KOPT-K1 (cell line): ENCODE results near the gene STAC3.

Experiments
- H3K27ac ChIP-seq: fragments of 200-600 bp; sonication (generic); 2 replicates; pipeline ENCODE4 v1.5.1; 2016; ENCODE audit warnings: antibody characterized with exemption, mild to moderate bottlenecking, low read depth, low read length; ENCODE audit not compliant: poor library complexity, severe bottlenecking
- H3K36me3 ChIP-seq: fragments of 200-600 bp; sonication (generic); 2 replicates; pipeline ENCODE4 v1.5.1; 2017; ENCODE audit warnings: antibody characterized with exemption, mild to moderate bottlenecking, low read length, moderate library complexity; ENCODE audit not compliant: insufficient read depth
- H3K9me3 ChIP-seq: fragments of 200-600 bp; sonication (generic); 2 replicates; pipeline ENCODE4 v1.5.1; 2017; ENCODE audit warnings: antibody characterized with exemption, low read length, mild to moderate bottlenecking; ENCODE audit not compliant: insufficient read depth, poor library complexity, severe bottlenecking

STAC3 gene

DNA sequence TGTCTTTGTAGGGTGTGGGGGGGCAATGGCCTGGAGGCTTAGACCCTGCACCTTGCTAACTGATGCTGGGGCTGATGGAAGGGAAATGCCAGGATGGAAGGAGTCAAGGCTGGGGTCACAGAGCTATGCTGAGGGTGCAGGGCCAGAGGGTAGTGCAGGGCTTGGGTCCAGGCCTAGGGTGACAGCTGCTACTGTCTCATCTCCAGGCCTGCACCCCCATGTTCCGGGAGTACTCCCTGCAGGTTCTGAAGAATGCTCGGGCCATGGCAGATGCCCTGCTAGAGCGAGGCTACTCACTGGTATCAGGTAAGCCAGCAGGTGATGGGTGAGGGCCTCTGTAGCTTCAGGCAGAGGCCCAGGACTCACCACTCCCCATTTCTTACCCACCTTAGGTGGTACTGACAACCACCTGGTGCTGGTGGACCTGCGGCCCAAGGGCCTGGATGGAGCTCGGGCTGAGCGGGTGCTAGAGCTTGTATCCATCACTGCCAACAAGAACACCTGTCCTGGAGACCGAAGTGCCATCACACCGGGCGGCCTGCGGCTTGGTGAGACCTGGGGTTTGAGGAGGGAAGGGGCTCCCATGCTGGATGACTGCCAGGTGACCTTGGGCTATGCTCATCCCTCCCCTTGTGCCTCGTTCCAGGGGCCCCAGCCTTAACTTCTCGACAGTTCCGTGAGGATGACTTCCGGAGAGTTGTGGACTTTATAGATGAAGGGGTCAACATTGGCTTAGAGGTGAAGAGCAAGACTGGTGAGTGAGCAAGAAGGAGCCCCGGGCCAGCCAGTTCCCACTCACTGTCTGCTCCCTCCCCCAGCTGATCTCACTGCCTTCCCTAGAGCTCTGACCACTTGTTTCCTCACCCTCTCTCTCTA is 17.4 kb downstream of the STAC3 start:
- Histone ChIP-seq H3K36me3 (peaks cover 41% of the 10 kb centered on the region), H3K9me3 (no peaks in the 10 kb centered on the region), H3K27ac (no peak overlapping the region)

DNA sequence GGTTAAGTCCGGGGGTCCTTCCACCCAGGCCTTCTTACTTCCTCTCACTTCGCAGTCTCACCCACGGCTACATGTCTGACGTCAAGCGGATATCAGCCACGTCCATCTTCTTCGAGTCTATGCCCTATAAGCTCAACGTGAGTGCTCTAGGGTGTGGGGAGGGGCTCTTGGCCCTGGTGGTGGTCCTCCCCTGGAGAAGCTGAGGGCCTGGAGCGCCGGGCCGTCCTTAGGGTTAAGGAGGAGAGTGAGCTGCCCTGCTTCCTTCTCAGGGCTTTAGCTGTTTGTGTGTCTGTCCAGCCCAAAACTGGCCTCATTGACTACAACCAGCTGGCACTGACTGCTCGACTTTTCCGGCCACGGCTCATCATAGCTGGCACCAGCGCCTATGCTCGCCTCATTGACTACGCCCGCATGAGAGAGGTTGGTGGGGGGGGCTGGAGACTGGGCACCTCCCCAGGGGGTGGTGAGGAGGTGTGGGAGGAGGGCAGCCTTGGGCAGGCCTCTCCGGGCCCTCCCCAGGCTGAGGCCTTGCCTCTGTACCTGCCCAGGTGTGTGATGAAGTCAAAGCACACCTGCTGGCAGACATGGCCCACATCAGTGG is 18.7 kb downstream of the STAC3 start:
- no peaks in the 10 kb centered on the region for H3K9me3 ChIP-seq
- H3K36me3 ChIP-seq, result peaks cover 41% of the 10 kb centered on the region

DNA sequence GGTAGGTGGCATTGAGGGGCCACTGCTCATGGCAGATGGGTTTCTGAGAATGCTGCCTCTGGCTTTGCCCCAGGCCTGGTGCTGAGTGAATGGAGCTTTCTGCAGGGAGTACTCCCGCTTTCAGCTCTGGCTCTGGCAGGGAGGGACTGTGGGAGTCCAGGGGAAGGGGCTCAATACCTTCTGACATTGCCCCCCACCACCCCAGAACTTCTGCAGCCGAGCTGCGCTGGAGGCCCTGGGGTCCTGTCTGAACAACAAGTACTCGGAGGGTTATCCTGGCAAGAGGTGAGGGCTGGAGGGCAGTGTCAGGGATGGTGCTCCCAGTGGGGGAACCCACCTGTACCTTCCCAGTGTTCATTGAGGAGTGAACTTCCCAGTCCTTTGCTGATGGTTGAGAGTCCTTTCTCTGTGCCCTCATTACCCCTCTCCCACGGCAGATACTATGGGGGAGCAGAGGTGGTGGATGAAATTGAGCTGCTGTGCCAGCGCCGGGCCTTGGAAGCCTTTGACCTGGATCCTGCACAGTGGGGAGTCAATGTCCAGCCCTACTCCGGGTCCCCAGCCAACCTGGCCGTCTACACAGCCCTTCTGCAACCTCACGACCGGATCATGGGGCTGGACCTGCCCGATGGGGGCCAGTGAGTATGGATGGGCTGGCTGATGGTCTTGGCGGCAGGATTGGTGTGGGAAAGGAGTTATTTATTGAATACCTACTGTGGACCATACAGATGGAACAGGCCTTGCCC is 19.5 kb downstream of the STAC3 start:
- no peak overlapping the region for H3K27ac ChIP-seq
- peaks cover 41% of the 10 kb centered on the region for H3K36me3 ChIP-seq
- H3K9me3 ChIP-seq, result no peaks in the 10 kb centered on the region

More for the DNA sequence above, 18.7 kb downstream of the STAC3 start:
- H3K27ac ChIP-seq, result no peak overlapping the region

DNA sequence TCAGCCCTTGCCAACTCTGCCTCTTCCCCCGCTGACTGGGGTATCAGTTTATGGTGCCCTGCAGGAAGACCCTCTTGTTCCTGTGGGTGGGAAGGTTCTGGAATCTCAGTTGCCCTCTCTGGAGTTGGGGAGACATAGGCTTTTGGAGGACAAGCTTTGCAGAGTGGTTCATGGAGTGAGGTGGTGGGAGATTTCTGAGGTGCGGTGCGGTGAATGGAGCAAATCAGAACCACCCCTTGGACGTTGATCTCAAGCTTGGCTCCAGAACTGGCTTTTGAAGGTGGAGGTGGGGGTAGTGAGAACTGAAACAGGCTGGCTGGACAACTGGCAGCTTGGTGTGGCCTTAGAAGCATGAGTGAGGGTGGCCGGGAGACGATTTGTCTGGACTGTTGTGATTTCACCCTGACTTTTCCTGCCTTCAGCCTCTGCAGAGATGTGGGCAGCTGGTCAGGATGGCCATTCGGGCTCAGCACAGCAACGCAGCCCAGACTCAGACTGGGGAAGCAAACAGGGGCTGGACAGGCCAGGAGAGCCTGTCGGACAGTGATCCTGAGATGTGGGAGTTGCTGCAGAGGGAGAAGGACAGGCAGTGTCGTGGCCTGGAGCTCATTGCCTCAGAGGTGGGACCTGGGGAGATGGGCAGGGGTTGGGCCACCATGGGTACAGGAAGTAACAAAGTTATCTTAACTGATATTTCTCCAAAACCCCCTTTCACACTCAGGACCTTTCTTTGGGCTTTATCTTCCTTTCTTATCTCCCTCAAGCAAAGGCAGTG is 20.4 kb downstream of the STAC3 start:
- Histone ChIP-seq H3K36me3 (peaks cover 41% of the 10 kb centered on the region), H3K9me3 (no peaks in the 10 kb centered on the region), H3K27ac (peak overlapping the region; percentile 78)

DNA sequence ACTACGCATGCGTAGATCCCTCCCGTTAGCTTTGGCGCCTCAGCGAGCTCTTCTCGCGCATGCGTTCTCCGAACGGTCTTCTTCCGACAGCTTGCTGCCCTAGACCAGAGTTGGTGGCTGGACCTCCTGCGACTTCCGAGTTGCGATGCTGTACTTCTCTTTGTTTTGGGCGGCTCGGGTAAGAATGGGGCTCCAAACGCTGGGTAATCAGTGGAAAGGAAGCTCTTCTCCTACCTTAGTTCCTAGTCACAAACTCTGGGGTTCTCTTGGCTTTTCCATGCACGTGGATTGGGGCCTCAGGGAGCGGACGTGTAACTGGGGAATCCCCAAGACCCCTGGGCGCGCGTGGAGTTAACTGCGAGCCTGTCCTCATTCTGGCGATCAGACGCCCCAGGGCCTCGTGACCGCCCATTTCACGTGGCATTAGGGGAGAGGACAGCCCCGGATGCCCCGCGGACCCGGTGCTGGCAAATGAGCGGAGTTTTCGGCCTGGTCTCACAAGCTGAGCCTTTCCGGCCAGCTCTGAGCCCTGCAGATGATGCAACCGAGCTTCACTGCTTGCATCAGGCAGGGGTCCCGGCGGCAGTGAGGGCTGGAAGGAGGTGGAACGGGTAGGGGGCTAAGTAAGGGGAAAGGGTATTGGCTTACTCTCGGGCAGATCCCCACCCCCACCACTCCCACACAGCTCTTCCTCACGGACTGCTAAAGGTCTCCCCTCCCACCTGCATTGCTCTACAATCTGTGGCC is 21.2 kb downstream of the STAC3 start, which contains the start of gene SHMT2:
Gene SHMT2, plus strand, starts transcription at position 78 of the 747 bp plus-strand sequence. Its CDS starts 68 bp downstream, at position 146.
- Histone ChIP-seq H3K27ac (peak within 1 kb of the TSS; percentile 78), H3K36me3 (peaks cover 40% of the 10 kb centered on the region), H3K9me3 (no peaks in the 10 kb centered on the region)

DNA sequence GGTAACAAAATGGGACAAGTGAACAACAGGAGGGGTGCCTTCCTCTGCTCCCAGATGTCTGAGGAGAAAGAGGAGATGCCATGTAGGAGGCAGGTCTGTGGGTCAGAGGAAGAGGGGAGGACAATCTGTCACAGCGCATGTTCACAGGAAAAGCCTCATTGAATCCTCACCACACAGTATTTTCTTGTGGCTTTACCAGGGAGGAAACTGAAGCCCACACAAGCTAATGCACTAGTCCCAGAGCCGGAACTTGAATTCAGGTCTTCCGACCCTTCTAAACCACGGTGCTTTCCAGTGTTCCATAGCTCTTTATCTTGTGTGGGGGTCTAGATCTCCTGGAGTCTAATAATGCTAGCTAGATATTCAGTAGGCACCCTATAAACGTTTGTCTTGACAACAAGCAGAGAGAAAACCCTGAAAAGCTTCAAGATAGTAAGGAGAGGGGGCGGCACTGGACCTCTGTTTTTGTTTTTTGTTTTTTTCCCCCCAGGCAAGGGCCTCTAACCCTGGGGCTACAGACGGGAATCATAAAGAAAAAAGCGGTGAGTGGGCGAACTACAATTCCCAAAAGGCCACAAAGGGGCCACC is 21.8 kb downstream of the STAC3 start:
- H3K27ac ChIP-seq, result peak overlapping the region; percentile 78
- H3K36me3 ChIP-seq, result peaks cover 33% of the 10 kb centered on the region

DNA sequence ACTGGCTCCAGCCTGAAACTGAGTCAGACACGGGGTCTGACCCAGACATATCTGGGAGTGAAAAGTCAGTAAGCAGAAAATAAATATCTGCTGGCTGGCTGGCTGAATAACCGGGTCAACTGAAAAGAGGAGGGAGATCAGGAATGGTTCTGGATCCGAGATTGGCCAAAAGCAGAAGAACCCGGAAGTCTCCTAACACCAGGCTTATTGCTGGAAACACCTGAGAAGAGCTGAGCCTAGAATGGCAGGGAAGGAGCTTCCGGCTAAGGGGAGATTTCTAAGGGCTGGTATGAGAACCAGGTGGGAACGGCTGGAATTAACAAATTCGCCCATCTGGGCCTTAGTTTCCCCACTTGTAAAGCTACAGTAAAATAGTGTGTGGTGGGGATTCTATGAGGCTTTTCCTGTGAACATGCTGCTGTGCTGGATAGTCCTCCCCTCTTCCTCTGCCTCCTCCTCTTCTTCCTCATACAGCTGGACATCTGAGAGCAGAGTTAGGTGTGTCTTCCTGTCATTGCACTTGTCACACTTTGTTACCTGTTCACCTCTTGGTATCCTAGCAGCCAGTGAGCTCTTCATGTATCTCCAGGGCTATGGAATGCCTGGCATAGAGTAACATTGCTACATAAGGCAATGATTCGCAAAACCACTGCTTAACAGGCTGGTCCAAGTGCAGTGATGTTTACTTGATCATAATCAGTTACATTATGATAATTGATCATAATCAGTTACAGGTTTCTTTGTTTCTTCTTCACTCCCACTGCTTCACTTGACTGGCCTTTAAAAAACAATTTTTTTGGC is 23.5 kb downstream of the STAC3 start:
- Histone ChIP-seq H3K36me3 (peaks cover 17% of the 10 kb centered on the region), H3K9me3 (no peaks in the 10 kb centered on the region), H3K27ac (no peak overlapping the region)

More for the DNA sequence above, 21.8 kb downstream of the STAC3 start:
- no peaks in the 10 kb centered on the region for H3K9me3 ChIP-seq

DNA sequence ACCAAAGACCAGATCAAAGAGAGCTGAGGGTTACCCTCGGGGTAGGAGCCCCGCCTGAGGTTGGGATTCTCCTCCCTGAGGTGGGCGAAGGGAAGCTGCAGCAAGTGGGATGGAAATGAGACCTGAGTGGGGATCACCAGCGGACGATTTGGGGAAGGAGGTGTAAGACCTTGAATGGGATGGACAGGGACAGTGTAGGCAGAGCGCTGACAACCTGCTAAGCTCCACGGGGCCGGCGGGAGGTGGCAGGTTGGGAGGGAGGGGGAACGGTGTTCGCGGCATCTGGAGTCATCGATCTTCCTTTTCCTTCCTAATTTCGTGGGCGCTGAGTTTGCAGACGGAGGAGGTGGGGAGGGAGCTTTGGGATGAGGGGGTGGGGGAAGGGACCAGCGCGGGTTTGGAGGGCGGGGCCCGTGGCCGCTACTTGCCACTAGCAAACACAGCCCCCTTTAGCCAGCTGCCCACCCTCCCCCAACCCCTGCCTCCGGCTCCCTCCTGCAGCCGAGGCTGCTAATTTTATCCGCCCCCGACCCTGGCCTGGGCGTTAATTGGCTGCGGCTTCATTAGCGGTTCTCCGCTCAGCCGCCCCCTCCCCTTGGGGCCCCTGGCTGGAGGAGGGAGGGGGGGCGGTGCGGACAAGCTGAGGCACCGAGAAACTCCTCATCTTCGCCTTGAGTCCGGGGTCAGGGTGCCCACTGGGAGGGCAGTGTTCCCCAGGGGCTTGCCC is 24.2 kb downstream of the STAC3 start:
- no peak overlapping the region for H3K27ac ChIP-seq
- peaks cover 9% of the 10 kb centered on the region for H3K36me3 ChIP-seq
- no peaks in the 10 kb centered on the region for H3K9me3 ChIP-seq

DNA sequence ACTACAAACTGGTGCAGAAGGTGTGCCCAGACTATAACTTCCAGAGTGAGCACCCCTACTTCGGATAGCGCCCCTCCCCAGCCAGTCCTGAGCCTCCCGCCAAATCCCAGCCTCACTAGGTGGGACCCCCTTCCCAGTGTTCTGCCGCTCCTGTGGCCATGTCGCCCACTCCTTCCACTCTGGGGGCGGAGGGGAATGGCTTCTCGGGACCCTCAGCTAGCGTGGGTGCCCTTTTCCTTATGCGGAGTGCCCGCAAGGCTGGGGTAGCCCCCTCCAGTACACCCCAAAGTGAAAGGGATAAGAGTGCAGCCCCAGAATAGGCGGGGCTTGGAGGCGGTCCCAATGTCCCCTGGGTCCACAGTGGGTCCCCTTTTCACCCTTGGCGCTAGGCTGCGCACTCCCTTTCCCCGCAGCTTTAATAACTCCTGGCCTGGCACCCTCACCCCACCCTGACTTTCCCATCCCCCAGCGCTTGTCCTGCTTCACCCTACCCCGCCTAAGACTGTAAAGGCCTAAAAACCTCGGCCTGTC is 25.2 kb downstream of the STAC3 start:
- no peaks in the 10 kb centered on the region for H3K36me3 ChIP-seq
- no peak overlapping the region for H3K27ac ChIP-seq
- no peaks in the 10 kb centered on the region for H3K9me3 ChIP-seq

DNA sequence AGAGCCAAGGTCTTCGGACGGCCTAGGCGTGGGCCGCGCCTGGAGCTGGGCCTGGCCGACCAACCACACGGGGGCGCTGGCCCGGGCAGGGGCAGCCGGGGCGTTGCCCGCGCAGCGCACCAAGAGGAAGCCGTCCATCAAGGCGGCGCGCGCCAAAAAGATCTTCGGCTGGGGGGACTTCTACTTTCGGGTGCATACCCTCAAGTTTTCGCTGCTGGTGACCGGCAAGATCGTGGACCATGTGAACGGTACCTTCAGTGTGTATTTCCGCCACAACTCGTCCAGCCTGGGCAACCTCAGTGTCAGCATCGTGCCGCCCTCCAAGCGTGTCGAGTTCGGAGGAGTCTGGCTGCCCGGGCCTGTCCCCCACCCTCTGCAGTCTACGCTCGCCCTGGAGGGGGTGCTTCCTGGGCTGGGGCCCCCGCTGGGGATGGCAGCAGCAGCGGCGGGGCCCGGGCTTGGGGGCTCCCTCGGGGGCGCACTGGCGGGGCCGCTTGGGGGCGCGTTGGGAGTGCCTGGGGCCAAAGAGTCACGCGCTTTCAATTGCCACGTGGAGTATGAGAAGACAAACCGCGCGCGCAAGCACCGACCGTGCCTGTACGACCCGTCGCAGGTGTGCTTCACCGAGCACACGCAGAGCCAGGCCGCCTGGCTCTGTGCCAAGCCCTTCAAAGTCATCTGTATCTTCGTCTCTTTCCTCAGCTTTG is 25.9 kb downstream of the STAC3 start:
- H3K36me3 ChIP-seq, result no peaks in the 10 kb centered on the region
- H3K27ac ChIP-seq, result no peak overlapping the region
- no peaks in the 10 kb centered on the region for H3K9me3 ChIP-seq

DNA sequence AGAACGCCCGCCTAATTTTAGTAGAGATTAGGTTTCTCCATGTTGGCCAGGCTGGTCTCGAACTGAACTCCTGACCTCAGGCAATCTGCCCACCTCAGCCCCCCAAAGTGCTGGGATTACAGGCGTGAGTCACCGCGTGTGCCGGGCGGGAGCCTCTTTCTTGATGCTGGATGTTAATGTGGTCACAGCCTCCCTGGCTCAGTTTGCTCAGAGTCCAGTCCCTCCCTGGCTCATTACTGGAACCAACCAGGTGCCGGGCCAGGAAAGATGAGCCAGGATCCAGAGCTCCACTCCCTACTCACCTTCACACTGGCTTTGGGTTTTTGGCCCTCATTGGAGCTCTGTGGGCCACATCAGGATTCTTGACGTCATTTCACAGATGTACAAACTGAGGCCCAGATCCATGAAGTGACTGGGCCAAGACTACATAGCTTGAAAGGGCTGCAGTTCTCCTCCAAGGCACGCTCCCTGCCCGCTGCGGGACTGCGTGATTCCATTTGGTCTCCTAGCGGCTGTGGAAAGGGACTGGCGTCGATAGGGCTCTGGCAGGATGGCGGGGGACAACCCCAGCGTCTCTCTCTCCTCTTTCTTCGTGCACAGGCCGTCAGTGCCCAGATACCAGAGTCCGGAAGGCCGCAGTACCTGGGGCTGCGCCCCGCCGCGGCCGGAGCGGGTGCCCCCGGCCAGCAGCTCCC is 26.6 kb downstream of the STAC3 start:
- H3K27ac ChIP-seq, result no peak overlapping the region
- no peaks in the 10 kb centered on the region for H3K9me3 ChIP-seq
- no peaks in the 10 kb centered on the region for H3K36me3 ChIP-seq
